ENCODE data around the gene DIDO1.

DIDO1 gene

GRCh38 chr20:62921119-62921687 is 5.1 kb downstream of the DIDO1 start:
- peak; percentile 57 for DNase-seq (ENCODE audit: low spot score)
- in situ Hi-C loops (cut with MboI; ENCODE audit: low sequenced_read_pairs, unreplicated experiment), result no loop called here
- TF ChIP-seq CTCF (IDR thresholded peaks at IDR 0.05; ENCODE audit: borderline replicate concordance, control extremely low read depth, extremely low read depth, insufficient read depth, missing control alignments), result peak; percentile 27

GRCh38 chr20:62920039-62920645 is 6.2 kb downstream of the DIDO1 start:
- TF ChIP-seq CTCF (IDR thresholded peaks at IDR 0.05; ENCODE audit: borderline replicate concordance, control extremely low read depth, extremely low read depth, insufficient read depth, missing control alignments), result no peak

GRCh38 chr20:62918831-62919230 is 7.5 kb downstream of the DIDO1 start:
- DNase-seq (ENCODE audit: low spot score), result no peak
- in situ Hi-C loops (cut with MboI; ENCODE audit: low sequenced_read_pairs, unreplicated experiment), result no loop called here
- TF ChIP-seq CTCF (IDR thresholded peaks at IDR 0.05; ENCODE audit: borderline replicate concordance, control extremely low read depth, extremely low read depth, insufficient read depth, missing control alignments), result no peak

More at GRCh38 chr20:62920039-62920645, 6.2 kb downstream of the DIDO1 start:
- in situ Hi-C loops (cut with MboI; ENCODE audit: low sequenced_read_pairs, unreplicated experiment), result no loop called here
- no peak for DNase-seq (ENCODE audit: low spot score)

GRCh38 chr20:62918147-62918546 is 8.2 kb downstream of the DIDO1 start:
- in situ Hi-C loops (cut with MboI; ENCODE audit: low sequenced_read_pairs, unreplicated experiment), result no loop called here

GRCh38 chr20:62917720-62918119 is 8.6 kb downstream of the DIDO1 start:
- in situ Hi-C loops (cut with MboI; ENCODE audit: low sequenced_read_pairs, unreplicated experiment), result no loop called here
- DNase-seq (ENCODE audit: low spot score), result no peak
- TF ChIP-seq CTCF (IDR thresholded peaks at IDR 0.05; ENCODE audit: borderline replicate concordance, control extremely low read depth, extremely low read depth, insufficient read depth, missing control alignments), result no peak

More at GRCh38 chr20:62918147-62918546, 8.2 kb downstream of the DIDO1 start:
- no peak for TF ChIP-seq CTCF (IDR thresholded peaks at IDR 0.05; ENCODE audit: borderline replicate concordance, control extremely low read depth, extremely low read depth, insufficient read depth, missing control alignments)
- no peak for DNase-seq (ENCODE audit: low spot score)

GRCh38 chr20:62916703-62917476 is 9.4 kb downstream of the DIDO1 start:
- in situ Hi-C loops (cut with MboI; ENCODE audit: low sequenced_read_pairs, unreplicated experiment), result no loop called here
- DNase-seq (ENCODE audit: low spot score), result no peak

More at GRCh38 chr20:62916703-62917476, 9.4 kb downstream of the DIDO1 start:
- no peak for TF ChIP-seq CTCF (IDR thresholded peaks at IDR 0.05; ENCODE audit: borderline replicate concordance, control extremely low read depth, extremely low read depth, insufficient read depth, missing control alignments)

Measured in GM13976 (cell line).